Heart left ventricle (tissue), 13 donors: ENCODE data around the gene CALCR.

ENCODE experiments used
- CTCF ChIP-seq, 12 donors: fragments of 200-600 bp; sonication (generic) in 4 of 12; IDR thresholded peaks; one replicate each; pipeline versions ENCODE4 v1.5.0 to v1.8.0; 2018 to 2022; ENCODE audit warnings: antibody characterized with exemption in 12 of 12, mild to moderate bottlenecking in 5 of 12
- POLR2A ChIP-seq, 2 donors: fragments of 450-650 bp; IDR thresholded peaks; one replicate each; pipeline ENCODE4 v1.6.1; 2017; ENCODE audit warnings: antibody characterized with exemption in 2 of 2, mild to moderate bottlenecking in 2 of 2, moderate library complexity in 2 of 2
- donor health status: ischemic (EF 13 %, LVEDD 7.1; RV severe dilation, severe dysfunction).
- donor health status: DM: no; HTN: yes; CAD: no.
- donor health status: DM: no; HTN: no; CAD: no.
- donor health status: ischemic (EF 25% LVEDD 6.9; RV normal size, moderate dysfunction).
- donor health status: ischemic (EF 25% LVEDD 5.7; RV mildly dilated, moderate dysfunction).
- donor health status: ischemic (EF 35%, LVEDD 5.7; RV mildly dilated, moderate dysfunction).
- donor health status: nonischemic (EF 11% LVEDD 7.7; RV severe dilation, severe dysfunction).
- donor health status: DM: yes; HTN: yes; CAD: no.
- donor health status: PGD.
- donor health status: ischemic (EF 29% LVEDD 5.4; RV normal size, mild dysfunction).
- donor health status: nonischemic (EF 23%, LVEDD 6.1; RV moderate dilation, normal function).

- TF ChIP-seq CTCF (IDR thresholded peaks at IDR 0.05) = no peak
- TF ChIP-seq POLR2A (IDR thresholded peaks at IDR 0.05) = no peak
Measured at GRCh38 chr7:93509303-93509702, 65.2 kb downstream of the CALCR start.
